ENCODE measurements around the gene ARFRP1.

ARFRP1 gene

DNA sequence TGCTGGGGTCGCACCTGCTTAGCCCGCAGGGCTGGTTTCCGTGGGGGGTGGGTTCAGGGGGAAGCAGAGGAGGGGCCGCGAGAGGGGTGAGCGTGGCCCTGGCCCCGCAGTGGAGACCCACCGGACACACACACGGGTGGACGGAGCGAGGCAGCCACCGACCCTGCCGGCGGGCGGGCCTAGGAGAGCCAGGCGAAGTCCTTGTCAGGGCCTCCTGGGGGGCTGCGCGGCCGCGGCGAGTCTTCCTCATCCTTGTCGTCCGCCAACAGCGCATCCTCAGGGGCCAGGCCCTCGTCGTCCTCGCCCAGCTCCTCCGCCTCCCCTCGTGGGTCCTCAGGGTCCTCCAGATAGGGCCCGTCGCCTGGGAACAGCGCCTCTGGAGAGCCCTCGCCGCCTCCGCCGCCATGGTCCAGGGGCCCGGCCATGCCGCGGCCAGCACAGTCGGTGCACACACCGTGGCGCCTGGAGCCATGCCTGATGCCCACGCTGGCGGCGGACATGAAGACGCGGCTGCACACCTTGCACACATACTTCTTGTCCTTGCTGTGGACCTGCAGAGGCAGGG lies 39.1 kb upstream of the ARFRP1 start:
- TF ChIP-seq, protein P1, sequence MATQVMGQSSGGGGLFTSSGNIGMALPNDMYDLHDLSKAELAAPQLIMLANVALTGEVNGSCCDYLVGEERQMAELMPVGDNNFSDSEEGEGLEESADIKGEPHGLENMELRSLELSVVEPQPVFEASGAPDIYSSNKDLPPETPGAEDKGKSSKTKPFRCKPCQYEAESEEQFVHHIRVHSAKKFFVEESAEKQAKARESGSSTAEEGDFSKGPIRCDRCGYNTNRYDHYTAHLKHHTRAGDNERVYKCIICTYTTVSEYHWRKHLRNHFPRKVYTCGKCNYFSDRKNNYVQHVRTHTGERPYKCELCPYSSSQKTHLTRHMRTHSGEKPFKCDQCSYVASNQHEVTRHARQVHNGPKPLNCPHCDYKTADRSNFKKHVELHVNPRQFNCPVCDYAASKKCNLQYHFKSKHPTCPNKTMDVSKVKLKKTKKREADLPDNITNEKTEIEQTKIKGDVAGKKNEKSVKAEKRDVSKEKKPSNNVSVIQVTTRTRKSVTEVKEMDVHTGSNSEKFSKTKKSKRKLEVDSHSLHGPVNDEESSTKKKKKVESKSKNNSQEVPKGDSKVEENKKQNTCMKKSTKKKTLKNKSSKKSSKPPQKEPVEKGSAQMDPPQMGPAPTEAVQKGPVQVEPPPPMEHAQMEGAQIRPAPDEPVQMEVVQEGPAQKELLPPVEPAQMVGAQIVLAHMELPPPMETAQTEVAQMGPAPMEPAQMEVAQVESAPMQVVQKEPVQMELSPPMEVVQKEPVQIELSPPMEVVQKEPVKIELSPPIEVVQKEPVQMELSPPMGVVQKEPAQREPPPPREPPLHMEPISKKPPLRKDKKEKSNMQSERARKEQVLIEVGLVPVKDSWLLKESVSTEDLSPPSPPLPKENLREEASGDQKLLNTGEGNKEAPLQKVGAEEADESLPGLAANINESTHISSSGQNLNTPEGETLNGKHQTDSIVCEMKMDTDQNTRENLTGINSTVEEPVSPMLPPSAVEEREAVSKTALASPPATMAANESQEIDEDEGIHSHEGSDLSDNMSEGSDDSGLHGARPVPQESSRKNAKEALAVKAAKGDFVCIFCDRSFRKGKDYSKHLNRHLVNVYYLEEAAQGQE (IDR thresholded peaks at IDR 0.05; ENCODE audit: insufficient replicate concordance, low read depth), result no peak
- TF ChIP-seq POLR2AphosphoS5 (IDR thresholded peaks at IDR 0.05; ENCODE audit: low read depth), result no peak
- TF ChIP-seq, protein P2, sequence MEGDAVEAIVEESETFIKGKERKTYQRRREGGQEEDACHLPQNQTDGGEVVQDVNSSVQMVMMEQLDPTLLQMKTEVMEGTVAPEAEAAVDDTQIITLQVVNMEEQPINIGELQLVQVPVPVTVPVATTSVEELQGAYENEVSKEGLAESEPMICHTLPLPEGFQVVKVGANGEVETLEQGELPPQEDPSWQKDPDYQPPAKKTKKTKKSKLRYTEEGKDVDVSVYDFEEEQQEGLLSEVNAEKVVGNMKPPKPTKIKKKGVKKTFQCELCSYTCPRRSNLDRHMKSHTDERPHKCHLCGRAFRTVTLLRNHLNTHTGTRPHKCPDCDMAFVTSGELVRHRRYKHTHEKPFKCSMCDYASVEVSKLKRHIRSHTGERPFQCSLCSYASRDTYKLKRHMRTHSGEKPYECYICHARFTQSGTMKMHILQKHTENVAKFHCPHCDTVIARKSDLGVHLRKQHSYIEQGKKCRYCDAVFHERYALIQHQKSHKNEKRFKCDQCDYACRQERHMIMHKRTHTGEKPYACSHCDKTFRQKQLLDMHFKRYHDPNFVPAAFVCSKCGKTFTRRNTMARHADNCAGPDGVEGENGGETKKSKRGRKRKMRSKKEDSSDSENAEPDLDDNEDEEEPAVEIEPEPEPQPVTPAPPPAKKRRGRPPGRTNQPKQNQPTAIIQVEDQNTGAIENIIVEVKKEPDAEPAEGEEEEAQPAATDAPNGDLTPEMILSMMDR (IDR thresholded peaks at IDR 0.05; ENCODE audit: insufficient read depth, low read length), result no peak
- no peak for TF ChIP-seq SPI1 (IDR thresholded peaks at IDR 0.05; ENCODE audit: borderline replicate concordance, low read depth)
- no peak for TF ChIP-seq GABPA (IDR thresholded peaks at IDR 0.05; ENCODE audit: low read depth)
- no peak overlapping the region for H3K4me3 ChIP-seq (replicated peaks; ENCODE audit: insufficient read depth, low read length)
- no peak overlapping the region for H3K27ac ChIP-seq (replicated peaks)
- no peaks in the 10 kb centered on the region for H3K27me3 ChIP-seq (ENCODE audit: insufficient read depth, poor library complexity, severe bottlenecking)
- no peak for DNase-seq (ENCODE audit: low read depth in 1 of 2, low spot score in 1 of 2)

DNA sequence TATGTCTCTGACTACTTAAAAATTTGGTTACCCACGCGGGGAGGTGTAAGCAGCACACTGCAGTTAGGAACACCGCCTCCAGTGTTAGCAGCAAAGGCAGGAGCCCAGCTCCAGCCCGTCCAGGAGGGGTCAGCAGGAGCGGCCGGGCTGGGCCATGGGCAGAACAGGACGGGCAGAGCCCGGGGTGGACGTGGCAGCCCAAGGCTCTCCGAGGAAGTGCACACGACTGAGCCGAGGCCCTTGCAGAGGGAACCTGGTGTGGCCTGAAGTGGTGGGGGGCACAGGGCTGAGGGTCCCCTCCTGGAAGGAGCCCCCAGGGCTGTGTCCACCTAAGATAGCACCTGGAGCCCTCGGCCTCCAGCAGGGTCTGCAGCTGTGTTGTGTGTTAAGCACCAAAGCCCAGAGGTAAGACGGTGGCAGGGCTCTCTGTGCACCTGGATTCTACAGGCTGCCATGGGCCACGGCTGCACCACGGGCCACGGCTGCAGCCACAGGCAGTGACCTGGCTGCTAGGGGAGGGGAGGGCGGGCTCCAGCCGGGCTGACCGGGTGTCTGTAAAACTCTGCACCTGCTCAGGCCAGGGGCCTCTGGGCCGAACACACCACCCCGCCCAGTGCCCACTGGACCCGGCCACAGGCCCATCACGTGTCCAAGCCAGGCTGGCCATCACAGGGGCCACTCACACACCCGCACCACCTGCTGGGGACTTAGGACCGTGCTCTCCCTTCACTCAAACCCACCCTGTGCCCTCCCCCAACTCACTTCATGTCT lies 38.4 kb upstream of the ARFRP1 start:
- TF ChIP-seq GABPA (IDR thresholded peaks at IDR 0.05; ENCODE audit: low read depth) (no peak), POLR2AphosphoS5 (IDR thresholded peaks at IDR 0.05; ENCODE audit: low read depth) (no peak), SPI1 (IDR thresholded peaks at IDR 0.05; ENCODE audit: borderline replicate concordance, low read depth) (no peak)
- TF ChIP-seq, protein P2 (IDR thresholded peaks at IDR 0.05; ENCODE audit: insufficient read depth, low read length), result no peak
- TF ChIP-seq, protein P1 (IDR thresholded peaks at IDR 0.05; ENCODE audit: insufficient replicate concordance, low read depth), result no peak
- Histone ChIP-seq H3K27me3 (ENCODE audit: insufficient read depth, poor library complexity, severe bottlenecking) (no peaks in the 10 kb centered on the region), H3K27ac (replicated peaks) (no peak overlapping the region), H3K4me3 (replicated peaks; ENCODE audit: insufficient read depth, low read length) (no peak overlapping the region)
- no peak for DNase-seq (ENCODE audit: low read depth in 1 of 2, low spot score in 1 of 2)

DNA sequence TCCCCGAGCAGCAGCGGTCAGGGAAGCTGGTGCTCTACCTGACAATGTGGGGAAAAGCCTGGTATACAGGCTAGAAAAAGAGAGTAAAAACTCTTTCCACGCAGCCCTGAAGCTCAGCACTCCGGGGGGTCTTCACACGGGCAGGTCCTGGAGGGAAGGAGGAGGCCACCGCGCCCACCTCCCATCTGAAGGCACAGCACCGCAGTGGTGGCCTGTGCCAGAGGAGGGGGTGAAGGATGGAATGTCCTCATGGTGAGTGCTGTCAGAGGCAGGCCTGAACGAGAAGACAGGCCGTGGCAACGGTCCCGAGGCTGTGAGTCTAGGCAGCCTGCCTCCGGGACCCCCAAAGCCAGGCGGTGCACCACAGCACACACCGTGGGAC lies 37.6 kb upstream of the ARFRP1 start:
- TF ChIP-seq SPI1 (IDR thresholded peaks at IDR 0.05; ENCODE audit: borderline replicate concordance, low read depth) (no peak), GABPA (IDR thresholded peaks at IDR 0.05; ENCODE audit: low read depth) (no peak), POLR2AphosphoS5 (IDR thresholded peaks at IDR 0.05; ENCODE audit: low read depth) (no peak)
- TF ChIP-seq, protein P2 (IDR thresholded peaks at IDR 0.05; ENCODE audit: insufficient read depth, low read length), result no peak
- TF ChIP-seq, protein P1 (IDR thresholded peaks at IDR 0.05; ENCODE audit: insufficient replicate concordance, low read depth), result no peak
- Histone ChIP-seq H3K27me3 (ENCODE audit: insufficient read depth, poor library complexity, severe bottlenecking) (no peaks in the 10 kb centered on the region), H3K4me3 (replicated peaks; ENCODE audit: insufficient read depth, low read length) (no peak overlapping the region), H3K27ac (replicated peaks) (no peak overlapping the region)
- no peak for DNase-seq (ENCODE audit: low read depth in 1 of 2, low spot score in 1 of 2)

Measured in HL-60 (cell line).